Nephron (organoid): Measurements from ENCODE around the gene HDAC4.

Source experiments
- H3K27ac Mint-ChIP-seq, 3 experiments: 2 replicates each; pipeline ENCODE4 v1.8.0; 2020; ENCODE audit warnings: mixed read lengths in 3 of 3, mild to moderate bottlenecking in 2 of 3, moderate library complexity in 1 of 3
- H3K27me3 Mint-ChIP-seq: 2 replicates; pipeline ENCODE4 v1.8.0; 2021; ENCODE audit warnings: low read depth, mild to moderate bottlenecking, moderate library complexity, mixed read lengths
- H3K36me3 Mint-ChIP-seq: 2 replicates; pipeline ENCODE4 v1.8.0; 2020; ENCODE audit warnings: low read depth, mixed read lengths
- H3K4me1 Mint-ChIP-seq: 2 replicates; pipeline ENCODE4 v1.8.0; 2020; ENCODE audit warnings: mixed read lengths
- H3K4me3 Mint-ChIP-seq, 3 experiments: 2 replicates each; pipeline ENCODE4 v1.8.0; 2020; ENCODE audit warnings: mild to moderate bottlenecking in 3 of 3, mixed read lengths in 3 of 3, moderate library complexity in 2 of 3
- H3K9me3 Mint-ChIP-seq: 2 replicates; pipeline ENCODE4 v1.8.0; 2020; ENCODE audit warnings: mixed read lengths
- CTCF ChIP-seq, 3 experiments: fragments of 200-600 bp; sonication (generic); IDR thresholded peaks; one replicate each; pipeline ENCODE4 v1.5.0; 2021; ENCODE audit warnings: antibody characterized with exemption in 3 of 3; ENCODE audit not compliant: unreplicated experiment in 3 of 3

The HDAC4 gene

GRCh38 chr2:239065962-239066361, 334.9 kb downstream of the HDAC4 start:
- H3K36me3 Mint-ChIP-seq = peaks cover 32% of the 10 kb centered on the region
- H3K27ac Mint-ChIP-seq = no peak overlapping the region
- H3K27me3 Mint-ChIP-seq = peaks cover 4% of the 10 kb centered on the region
- TF ChIP-seq CTCF (IDR thresholded peaks at IDR 0.05; ENCODE audit: unreplicated experiment in 3 of 3) = no peak
- no peaks in the 10 kb centered on the region for H3K4me1 Mint-ChIP-seq
- H3K9me3 Mint-ChIP-seq = no peaks in the 10 kb centered on the region
- no peak overlapping the region for H3K4me3 Mint-ChIP-seq

GRCh38 chr2:239065537-239065936, 335.3 kb downstream of the HDAC4 start:
- Mint-ChIP-seq H3K36me3 (peaks cover 30% of the 10 kb centered on the region), H3K4me1 (no peaks in the 10 kb centered on the region), H3K27ac (no peak overlapping the region), H3K27me3 (peaks cover 4% of the 10 kb centered on the region), H3K4me3 (no peak overlapping the region), H3K9me3 (no peaks in the 10 kb centered on the region)
- TF ChIP-seq CTCF (IDR thresholded peaks at IDR 0.05; ENCODE audit: unreplicated experiment in 3 of 3) = no peak

DNA sequence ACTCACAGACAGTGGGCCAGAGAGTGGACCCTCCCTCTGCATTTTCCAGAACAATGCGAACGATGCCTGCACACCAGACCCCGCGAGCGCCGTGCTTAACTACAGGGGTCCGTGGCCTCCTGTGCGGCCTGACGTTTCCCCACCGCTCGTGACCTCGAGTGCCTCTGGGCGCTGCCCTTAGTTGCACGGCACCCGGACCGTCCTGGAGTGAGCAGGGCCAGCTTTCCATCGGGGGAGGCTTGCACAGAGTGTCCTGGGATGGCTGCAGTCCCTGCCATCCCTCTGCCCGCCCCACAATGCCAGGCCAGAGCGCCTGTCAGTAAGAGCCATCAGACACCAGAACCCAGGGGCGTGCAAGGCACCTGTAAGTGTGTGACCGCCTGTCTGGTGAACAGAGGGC, 335.9 kb downstream of the HDAC4 start:
- no peak for TF ChIP-seq CTCF (IDR thresholded peaks at IDR 0.05; ENCODE audit: unreplicated experiment in 3 of 3)
- Mint-ChIP-seq H3K27ac (no peak overlapping the region), H3K36me3 (peaks cover 28% of the 10 kb centered on the region), H3K4me3 (no peak overlapping the region), H3K9me3 (no peaks in the 10 kb centered on the region), H3K4me1 (no peaks in the 10 kb centered on the region), H3K27me3 (peaks cover 4% of the 10 kb centered on the region)

- H3K27ac Mint-ChIP-seq = no peak overlapping the region
- peaks cover 27% of the 10 kb centered on the region for H3K36me3 Mint-ChIP-seq
- no peak overlapping the region for H3K4me3 Mint-ChIP-seq
- H3K4me1 Mint-ChIP-seq = no peaks in the 10 kb centered on the region
- no peak for TF ChIP-seq CTCF (IDR thresholded peaks at IDR 0.05; ENCODE audit: unreplicated experiment in 3 of 3)
- H3K27me3 Mint-ChIP-seq = peaks cover 4% of the 10 kb centered on the region
- H3K9me3 Mint-ChIP-seq = no peaks in the 10 kb centered on the region
These were observed 336.6 kb downstream of the HDAC4 start for GRCh38 chr2:239064253-239064652.

- Mint-ChIP-seq H3K36me3 (peaks cover 23% of the 10 kb centered on the region), H3K4me3 (no peak overlapping the region), H3K9me3 (no peaks in the 10 kb centered on the region), H3K27me3 (peaks cover 4% of the 10 kb centered on the region), H3K27ac (no peak overlapping the region), H3K4me1 (no peaks in the 10 kb centered on the region)
- TF ChIP-seq CTCF (IDR thresholded peaks at IDR 0.05; ENCODE audit: unreplicated experiment in 3 of 3) = no peak
These were observed 338.1 kb downstream of the HDAC4 start for GRCh38 chr2:239062743-239063142.

DNA sequence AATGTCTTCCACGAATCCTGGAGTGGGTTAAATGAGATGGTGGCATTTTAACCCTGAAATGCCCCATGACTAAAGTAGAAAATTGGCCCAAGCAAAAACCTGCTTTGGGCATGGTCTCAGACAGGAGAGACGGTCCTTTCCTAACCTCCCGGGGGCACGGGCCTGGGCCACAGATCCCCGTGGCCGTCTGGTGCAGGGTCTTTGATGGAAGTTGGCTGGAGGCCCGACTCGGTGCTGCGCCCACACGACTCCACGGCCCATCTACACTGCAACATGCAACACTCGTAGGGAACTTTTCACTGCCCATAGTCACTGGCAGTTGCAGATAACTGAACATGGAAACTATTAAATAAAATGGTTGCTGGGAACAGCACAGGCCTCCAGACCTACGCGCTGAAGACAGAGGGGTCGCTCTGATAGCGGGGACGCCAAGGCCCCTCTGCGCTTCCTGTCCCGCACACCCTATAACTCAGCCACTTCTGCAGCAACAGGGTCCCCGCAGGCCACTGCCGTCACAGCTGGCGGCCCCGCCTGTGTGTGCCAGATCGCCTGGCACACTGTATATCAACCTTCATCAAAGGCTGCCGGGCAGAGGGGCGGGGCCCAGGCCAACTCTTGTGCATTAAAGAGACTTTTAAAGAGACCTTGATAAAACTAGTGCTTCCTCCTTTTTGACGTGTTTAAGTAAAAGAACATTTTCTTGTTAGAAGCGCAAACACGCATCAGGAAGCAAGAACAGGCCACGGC, 338.8 kb downstream of the HDAC4 start:
- no peak overlapping the region for H3K4me3 Mint-ChIP-seq
- H3K27me3 Mint-ChIP-seq = peaks cover 4% of the 10 kb centered on the region
- no peaks in the 10 kb centered on the region for H3K9me3 Mint-ChIP-seq
- no peak overlapping the region for H3K27ac Mint-ChIP-seq
- peaks cover 23% of the 10 kb centered on the region for H3K36me3 Mint-ChIP-seq
- no peak for TF ChIP-seq CTCF (IDR thresholded peaks at IDR 0.05; ENCODE audit: unreplicated experiment in 3 of 3)
- H3K4me1 Mint-ChIP-seq = no peaks in the 10 kb centered on the region
